Measurements from ENCODE around the gene NEURL1B. TPM values are rescaled to one million over a fixed set of nuclear protein-coding genes. Genes with fewer than 3 reads are reported as not detected.
"Not testable (repeated sequence)": the region's sequence is repeated elsewhere in the genome, so short reads cannot be mapped to it uniquely, and the experiment has no call there.

NEURL1B gene
- total and polyA plus RNA-seq, 4 donors: 1.9 to 65.8 (median 24.8) TPM

DNA sequence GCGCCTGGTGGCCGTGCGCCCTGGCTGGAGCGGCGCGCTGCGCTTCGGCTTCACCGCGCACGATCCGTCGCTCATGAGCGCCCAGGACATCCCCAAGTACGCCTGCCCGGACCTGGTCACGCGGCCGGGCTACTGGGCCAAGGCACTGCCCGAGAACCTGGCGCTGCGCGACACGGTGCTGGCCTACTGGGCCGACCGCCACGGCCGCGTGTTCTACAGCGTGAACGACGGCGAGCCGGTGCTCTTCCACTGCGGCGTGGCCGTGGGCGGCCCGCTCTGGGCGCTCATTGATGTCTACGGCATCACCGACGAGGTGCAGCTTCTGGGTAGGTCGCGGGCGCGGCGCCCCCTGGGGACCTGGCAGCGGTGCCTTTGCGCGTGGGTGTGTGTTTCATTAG lies 28.9 kb downstream of the NEURL1B start:
- H3K4me3 ChIP-seq (ENCODE audit: low read length in 2 of 2): no peak overlapping the region
- H3K27ac ChIP-seq (ENCODE audit: low read depth in 1 of 2, low read length in 2 of 2): no peak overlapping the region
- 85 to 93% methylated on average over 51 of the region's 51 CpGs for WGBS, 2 donors
- H3K9me3 ChIP-seq (ENCODE audit: control insufficient read depth, low read length): no peaks in the 10 kb centered on the region
- no peaks in the 10 kb centered on the region for H3K4me1 ChIP-seq (ENCODE audit: control insufficient read depth in 1 of 2, insufficient read depth in 2 of 2, low read length in 2 of 2)
- no peaks in the 10 kb centered on the region for H3K36me3 ChIP-seq (ENCODE audit: control insufficient read depth in 1 of 2, insufficient read depth in 2 of 2, low read length in 1 of 2)
- ATAC-seq (ENCODE audit: low FRiP score) (no peak), DNase-seq (peak in 1 of 2 donors; percentile 65)
- intact Hi-C loops (cut with DNase I): no loop called here
- H3K27me3 ChIP-seq (ENCODE audit: control insufficient read depth in 1 of 2, insufficient read depth in 2 of 2, low read length in 1 of 2): no peaks in the 10 kb centered on the region

- 96 to 97% methylated on average over 9 of the region's 9 CpGs for WGBS, 2 donors
- no peak overlapping the region for H3K27ac ChIP-seq (ENCODE audit: low read depth in 1 of 2, low read length in 2 of 2)
- no peak overlapping the region for H3K4me3 ChIP-seq (ENCODE audit: low read length in 2 of 2)
- no peaks in the 10 kb centered on the region for H3K4me1 ChIP-seq (ENCODE audit: control insufficient read depth in 1 of 2, insufficient read depth in 2 of 2, low read length in 2 of 2)
- no peaks in the 10 kb centered on the region for H3K36me3 ChIP-seq (ENCODE audit: control insufficient read depth in 1 of 2, insufficient read depth in 2 of 2, low read length in 1 of 2)
- DNase-seq (no peak), ATAC-seq (ENCODE audit: low FRiP score) (no peak)
- no peaks in the 10 kb centered on the region for H3K9me3 ChIP-seq (ENCODE audit: control insufficient read depth, low read length)
- intact Hi-C loops (cut with DNase I): no loop called here
- no peaks in the 10 kb centered on the region for H3K27me3 ChIP-seq (ENCODE audit: control insufficient read depth in 1 of 2, insufficient read depth in 2 of 2, low read length in 1 of 2)
Observed at GRCh38 chr5:172670444-172670843, 29.4 kb downstream of the NEURL1B start.

- Histone ChIP-seq H3K27me3 (ENCODE audit: control insufficient read depth in 1 of 2, insufficient read depth in 2 of 2, low read length in 1 of 2) (no peaks in the 10 kb centered on the region), H3K36me3 (ENCODE audit: control insufficient read depth in 1 of 2, insufficient read depth in 2 of 2, low read length in 1 of 2) (no peaks in the 10 kb centered on the region), H3K4me1 (ENCODE audit: control insufficient read depth in 1 of 2, insufficient read depth in 2 of 2, low read length in 2 of 2) (no peaks in the 10 kb centered on the region), H3K4me3 (ENCODE audit: low read length in 2 of 2) (no peak overlapping the region), H3K27ac (ENCODE audit: low read depth in 1 of 2, low read length in 2 of 2) (no peak overlapping the region), H3K9me3 (ENCODE audit: control insufficient read depth, low read length) (no peaks in the 10 kb centered on the region)
- intact Hi-C loops (cut with DNase I): no loop called here
- peak in 1 of 2 donors; percentile 53 for DNase-seq
- 94 to 96% methylated on average over 5 of the region's 5 CpGs for WGBS, 2 donors
- no peak for ATAC-seq (ENCODE audit: low FRiP score)
Observed at GRCh38 chr5:172671091-172671490, 30.0 kb downstream of the NEURL1B start.

- H3K36me3 ChIP-seq (ENCODE audit: control insufficient read depth in 1 of 2, insufficient read depth in 2 of 2, low read length in 1 of 2): no peaks in the 10 kb centered on the region
Observed at GRCh38 chr5:172672681-172673080, 31.6 kb downstream of the NEURL1B start.

DNA sequence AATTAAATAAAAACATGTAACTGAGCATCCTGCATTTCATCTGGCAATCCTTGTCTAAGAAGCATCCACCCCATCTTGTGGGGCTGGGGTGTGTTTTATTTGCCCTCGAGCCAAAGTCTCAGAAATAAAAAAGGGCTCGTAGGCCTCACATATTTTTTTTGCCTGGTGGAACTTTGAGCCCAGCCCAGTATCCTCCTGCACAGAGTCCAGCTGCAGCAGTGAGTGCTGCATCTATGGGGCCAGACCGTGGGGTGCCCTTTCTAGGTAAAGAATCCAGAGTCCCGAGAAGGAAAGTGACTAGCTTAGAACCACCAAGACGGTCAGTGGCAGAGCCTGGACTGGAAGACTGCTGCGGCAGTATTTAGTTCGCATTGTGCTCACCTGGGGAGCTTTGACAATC lies 33.1 kb downstream of the NEURL1B start:
- H3K4me3 ChIP-seq (ENCODE audit: low read length in 2 of 2): no peak overlapping the region
- ATAC-seq (ENCODE audit: low FRiP score) (no peak), DNase-seq (peak in 1 of 2 donors; percentile 35)
- H3K9me3 ChIP-seq (ENCODE audit: control insufficient read depth, low read length): no peaks in the 10 kb centered on the region
- no peaks in the 10 kb centered on the region for H3K36me3 ChIP-seq (ENCODE audit: control insufficient read depth in 1 of 2, insufficient read depth in 2 of 2, low read length in 1 of 2)
- no peak overlapping the region for H3K27ac ChIP-seq (ENCODE audit: low read depth in 1 of 2, low read length in 2 of 2)
- H3K27me3 ChIP-seq (ENCODE audit: control insufficient read depth in 1 of 2, insufficient read depth in 2 of 2, low read length in 1 of 2): no peaks in the 10 kb centered on the region
- no peaks in the 10 kb centered on the region for H3K4me1 ChIP-seq (ENCODE audit: control insufficient read depth in 1 of 2, insufficient read depth in 2 of 2, low read length in 2 of 2)
- 75 to 83% methylated on average over 7 of the region's 7 CpGs for WGBS, 2 donors
- intact Hi-C loops (cut with DNase I): no loop called here

More at GRCh38 chr5:172672681-172673080, 31.6 kb downstream of the NEURL1B start:
- WGBS, 2 donors: 34 to 37% methylated on average over 2 of the region's 2 CpGs
- intact Hi-C loops (cut with DNase I): no loop called here
- no peaks in the 10 kb centered on the region for H3K27me3 ChIP-seq (ENCODE audit: control insufficient read depth in 1 of 2, insufficient read depth in 2 of 2, low read length in 1 of 2)
- H3K9me3 ChIP-seq (ENCODE audit: control insufficient read depth, low read length): no peaks in the 10 kb centered on the region
- H3K4me1 ChIP-seq (ENCODE audit: control insufficient read depth in 1 of 2, insufficient read depth in 2 of 2, low read length in 2 of 2): no peaks in the 10 kb centered on the region
- ATAC-seq (ENCODE audit: low FRiP score): no peak
- no peak overlapping the region for H3K4me3 ChIP-seq (ENCODE audit: low read length in 2 of 2)
- H3K27ac ChIP-seq (ENCODE audit: low read depth in 1 of 2, low read length in 2 of 2): no peak overlapping the region
- DNase-seq: no peak

GRCh38 chr5:172676914-172677475 lies 35.9 kb downstream of the NEURL1B start:
- ATAC-seq (ENCODE audit: low FRiP score): no peak
- H3K4me3 ChIP-seq (ENCODE audit: low read length in 2 of 2): no peak overlapping the region
- intact Hi-C loops (cut with DNase I): no loop called here
- no peaks in the 10 kb centered on the region for H3K9me3 ChIP-seq (ENCODE audit: control insufficient read depth, low read length)
- no peaks in the 10 kb centered on the region for H3K36me3 ChIP-seq (ENCODE audit: control insufficient read depth in 1 of 2, insufficient read depth in 2 of 2, low read length in 1 of 2)
- no peaks in the 10 kb centered on the region for H3K4me1 ChIP-seq (ENCODE audit: control insufficient read depth in 1 of 2, insufficient read depth in 2 of 2, low read length in 2 of 2)
- H3K27me3 ChIP-seq (ENCODE audit: control insufficient read depth in 1 of 2, insufficient read depth in 2 of 2, low read length in 1 of 2): no peaks in the 10 kb centered on the region
- 92% methylated on average over 15 of the region's 15 CpGs for WGBS, 2 donors
- peak in 1 of 2 donors; percentile 55 for DNase-seq
- H3K27ac ChIP-seq (ENCODE audit: low read depth in 1 of 2, low read length in 2 of 2): no peak overlapping the region

DNA sequence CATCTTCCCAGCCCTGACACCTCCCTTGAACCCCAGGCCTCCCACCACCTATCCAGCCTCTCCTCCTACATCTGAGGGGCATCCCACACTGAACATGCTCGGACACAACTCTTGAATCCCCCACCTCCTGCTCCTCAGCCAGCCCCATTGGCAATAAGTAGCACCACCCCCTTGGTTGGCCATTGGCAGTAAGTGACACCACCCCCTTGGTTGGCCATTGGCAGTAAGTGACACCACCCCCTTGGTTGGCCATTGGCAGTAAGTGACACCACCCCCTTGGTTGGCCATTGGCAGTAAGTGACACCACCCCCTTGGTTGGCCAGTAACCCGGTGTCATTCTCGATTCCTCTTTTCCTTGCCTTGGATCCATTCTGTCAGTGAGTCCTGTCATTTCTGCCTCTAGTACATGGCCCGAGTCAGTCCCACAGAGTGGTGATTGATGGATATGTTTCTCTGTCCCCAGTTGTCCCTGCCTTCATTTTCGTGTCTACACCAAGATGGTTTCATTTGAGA lies 37.4 kb downstream of the NEURL1B start:
- peak in 1 of 2 donors; percentile 25 for DNase-seq
- 77 to 78% methylated on average over 5 of the region's 5 CpGs for WGBS, 2 donors
- H3K4me3 ChIP-seq (ENCODE audit: low read length in 2 of 2); ATAC-seq (ENCODE audit: low FRiP score); H3K27ac ChIP-seq (ENCODE audit: low read depth in 1 of 2, low read length in 2 of 2); intact Hi-C loops (cut with DNase I); H3K4me1 ChIP-seq (ENCODE audit: control insufficient read depth in 1 of 2, insufficient read depth in 2 of 2, low read length in 2 of 2); H3K9me3 ChIP-seq (ENCODE audit: control insufficient read depth, low read length); H3K27me3 ChIP-seq (ENCODE audit: control insufficient read depth in 1 of 2, insufficient read depth in 2 of 2, low read length in 1 of 2); H3K36me3 ChIP-seq (ENCODE audit: control insufficient read depth in 1 of 2, insufficient read depth in 2 of 2, low read length in 1 of 2): not testable (repeated sequence)

DNA sequence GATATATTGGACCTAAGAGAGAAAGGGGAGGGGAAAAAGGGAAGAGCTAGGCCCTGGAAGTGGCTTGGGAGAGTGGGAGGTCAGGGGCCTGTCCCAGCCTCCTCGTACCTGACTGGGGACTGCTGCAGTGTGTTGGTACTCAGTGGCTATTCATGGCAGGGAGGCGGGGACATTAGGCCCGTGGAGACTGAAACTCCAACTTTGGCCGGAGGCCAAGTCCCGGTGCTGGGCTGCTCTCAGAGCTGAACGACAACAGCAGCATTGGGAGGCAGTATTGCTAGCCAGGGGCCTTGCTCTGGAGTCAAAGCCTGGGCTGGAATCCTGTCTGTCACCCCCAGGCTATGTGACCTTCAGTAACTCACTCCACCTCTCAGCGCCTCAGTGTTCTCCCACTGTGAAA lies 37.8 kb downstream of the NEURL1B start:
- H3K27me3 ChIP-seq (ENCODE audit: control insufficient read depth in 1 of 2, insufficient read depth in 2 of 2, low read length in 1 of 2): no peaks in the 10 kb centered on the region
- peak; percentile 84 to 91 for DNase-seq
- H3K36me3 ChIP-seq (ENCODE audit: control insufficient read depth in 1 of 2, insufficient read depth in 2 of 2, low read length in 1 of 2): no peaks in the 10 kb centered on the region
- H3K4me1 ChIP-seq (ENCODE audit: control insufficient read depth in 1 of 2, insufficient read depth in 2 of 2, low read length in 2 of 2): no peaks in the 10 kb centered on the region
- intact Hi-C loops (cut with DNase I): no loop called here
- ATAC-seq (ENCODE audit: low FRiP score): peak; percentile 78
- 11 to 15% methylated on average over 7 of the region's 7 CpGs for WGBS, 2 donors
- no peak overlapping the region for H3K27ac ChIP-seq (ENCODE audit: low read depth in 1 of 2, low read length in 2 of 2)
- no peaks in the 10 kb centered on the region for H3K9me3 ChIP-seq (ENCODE audit: control insufficient read depth, low read length)
- H3K4me3 ChIP-seq (ENCODE audit: low read length in 2 of 2): no peak overlapping the region

DNA sequence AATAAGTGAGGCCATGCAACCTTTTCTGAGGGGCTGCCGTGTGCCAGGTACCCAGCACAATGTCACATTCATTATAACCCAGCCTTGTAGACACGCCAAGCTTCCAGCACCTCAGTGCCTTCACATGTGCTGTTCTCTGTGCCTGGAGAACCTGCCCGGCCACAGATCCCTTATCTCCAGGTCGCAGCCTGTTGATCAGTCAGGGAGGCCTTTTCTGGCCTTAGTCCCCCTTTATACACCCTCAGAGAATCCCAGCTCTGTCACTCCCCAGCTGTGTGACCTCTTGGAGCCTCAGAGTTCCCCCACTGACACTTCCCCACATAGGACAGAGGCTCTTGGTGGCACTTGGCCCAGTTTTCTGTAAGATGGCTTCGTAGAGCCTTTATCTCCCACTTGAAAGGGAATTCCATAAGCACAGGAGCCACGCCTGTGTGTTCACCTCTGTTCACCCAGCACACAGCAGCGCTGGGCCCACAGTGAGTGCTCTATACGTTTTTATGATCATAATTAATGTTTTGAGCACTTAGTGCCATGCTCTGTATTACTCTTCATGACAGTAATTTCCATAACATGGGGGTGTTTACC lies 38.7 kb downstream of the NEURL1B start:
- no peak for ATAC-seq (ENCODE audit: low FRiP score)
- Histone ChIP-seq H3K4me1 (ENCODE audit: control insufficient read depth in 1 of 2, insufficient read depth in 2 of 2, low read length in 2 of 2) (no peaks in the 10 kb centered on the region), H3K36me3 (ENCODE audit: control insufficient read depth in 1 of 2, insufficient read depth in 2 of 2, low read length in 1 of 2) (no peaks in the 10 kb centered on the region), H3K27ac (ENCODE audit: low read depth in 1 of 2, low read length in 2 of 2) (no peak overlapping the region), H3K27me3 (ENCODE audit: control insufficient read depth in 1 of 2, insufficient read depth in 2 of 2, low read length in 1 of 2) (no peaks in the 10 kb centered on the region), H3K4me3 (ENCODE audit: low read length in 2 of 2) (no peak overlapping the region), H3K9me3 (ENCODE audit: control insufficient read depth, low read length) (no peaks in the 10 kb centered on the region)
- 49 to 53% methylated on average over 8 of the region's 8 CpGs for WGBS, 2 donors
- no peak for DNase-seq
- intact Hi-C loops (cut with DNase I): no loop called here
